MCF 10A (cell line): Measurements from ENCODE around the gene SPRR1A. TPM values are rescaled to one million over a fixed set of nuclear protein-coding genes. Genes with fewer than 3 reads are reported as not detected.

Source experiments
- BruUV-seq: library from RNA; stranded (reverse); fragments of 400-500 nt; replicated peaks from 2 replicates; lab custom pipeline; 2021; lab: Mats Ljungman, UMichigan
- CTCF ChIA-PET: fragments of 300-600 bp; sonication (Branson Sonifier 250); formaldehyde crosslinking; extraction: SDS; loops from one replicate; lab custom pipeline; 2021; ENCODE audit warnings: antibody characterized with exemption, inconsistent platforms; lab: Yijun Ruan, JAX
- POLR2A ChIA-PET: fragments of 300-600, 350-650 bp; sonication (Branson Sonifier 250); formaldehyde crosslinking; extraction: SDS; loops from one replicate; lab custom pipeline; 2020; ENCODE audit warnings: antibody characterized with exemption, inconsistent platforms; lab: Yijun Ruan, JAX
- DNase-seq: peaks from one replicate; pipeline ENCODE4 v3.0.0-alpha.2; 2018; ENCODE audit not compliant: unreplicated experiment
- H3K27ac Mint-ChIP-seq: one replicate; pipeline ENCODE4 v1.8.0; 2022; ENCODE audit warnings: mild to moderate bottlenecking, low read depth, mixed read lengths; ENCODE audit not compliant: unreplicated experiment
- H3K27me3 Mint-ChIP-seq: one replicate; pipeline ENCODE4 v1.8.0; 2022; ENCODE audit warnings: mixed read lengths; ENCODE audit not compliant: insufficient read depth, unreplicated experiment
- H3K36me3 Mint-ChIP-seq: one replicate; pipeline ENCODE4 v1.8.0; 2022; ENCODE audit warnings: mild to moderate bottlenecking, moderate library complexity, mixed read lengths; ENCODE audit not compliant: insufficient read depth, unreplicated experiment
- H3K4me1 Mint-ChIP-seq: one replicate; pipeline ENCODE4 v1.8.0; 2022; ENCODE audit warnings: mixed read lengths; ENCODE audit not compliant: insufficient read depth, unreplicated experiment
- H3K4me3 Mint-ChIP-seq: one replicate; pipeline ENCODE4 v1.8.0; 2022; ENCODE audit warnings: mild to moderate bottlenecking, moderate library complexity, mixed read lengths; ENCODE audit not compliant: unreplicated experiment
- H3K9me3 Mint-ChIP-seq: one replicate; pipeline ENCODE4 v1.8.0; 2022; ENCODE audit warnings: mixed read lengths; ENCODE audit not compliant: unreplicated experiment
- CTCF ChIP-seq: fragments of 200-600 bp; IDR thresholded peaks from one replicate; pipeline ENCODE4 v1.8.0; 2022; ENCODE audit warnings: antibody characterized with exemption, mild to moderate bottlenecking; ENCODE audit not compliant: unreplicated experiment
- intact Hi-C: fragments of 100-400 bp; cut with micrococcal nuclease; formaldehyde crosslinking; loops from 2 replicates; pipeline ENCODE4 v1.14.1; 2022
- total RNA-seq: library from RNA; stranded (reverse); gene quantifications from 2 replicates; pipeline ENCODE4 v1.2.3, GENCODE V29; 2022

SPRR1A gene
- total RNA-seq, 1 experiment from 2014 or later: not detected

DNA sequence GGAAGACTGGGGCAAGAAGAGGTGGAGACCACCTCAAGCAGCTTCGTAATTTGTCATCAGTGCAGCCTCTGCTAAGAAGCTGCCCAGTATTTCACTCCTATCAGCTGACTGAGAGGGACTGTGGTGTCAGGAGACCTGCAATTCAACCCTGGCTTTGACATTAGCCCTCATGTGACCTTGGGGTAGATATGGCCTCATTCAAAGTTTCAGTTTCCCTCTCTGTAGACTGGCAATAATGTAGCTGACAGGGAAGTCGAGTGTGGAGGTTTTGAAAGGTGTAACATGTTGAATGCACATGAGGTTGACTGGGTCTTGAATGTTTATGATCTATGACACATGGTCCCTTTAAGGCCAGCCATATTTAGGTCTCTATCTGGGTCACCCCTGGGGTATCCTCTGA, 15.6 kb upstream of the SPRR1A start:
- no peak for DNase-seq
- peaks cover 21% of the 10 kb centered on the region for H3K4me1 Mint-ChIP-seq
- POLR2A ChIA-PET: interaction anchor here (1.3 to 3.6 kb wide), 4 partner anchors 14 to 36 kb away, joined by 8 to 30 read pairs (median 14); partner anchors contain the start of gene SPRR1A
- no peak overlapping the region for H3K27ac Mint-ChIP-seq
- H3K36me3 Mint-ChIP-seq: no peaks in the 10 kb centered on the region
- CTCF ChIA-PET: interaction anchor here (0.6 to 3.1 kb wide), 8 partner anchors 11 to 223 kb away, joined by 3 to 20 read pairs (median 4); no protein-coding TSS in a partner anchor
- no peak overlapping the region for H3K4me3 Mint-ChIP-seq
- H3K27me3 Mint-ChIP-seq: no peaks in the 10 kb centered on the region
- no TSS peak for BruUV-seq
- no peak for TF ChIP-seq CTCF
- H3K9me3 Mint-ChIP-seq: no peaks in the 10 kb centered on the region
- intact Hi-C loops: no loop called here

DNA sequence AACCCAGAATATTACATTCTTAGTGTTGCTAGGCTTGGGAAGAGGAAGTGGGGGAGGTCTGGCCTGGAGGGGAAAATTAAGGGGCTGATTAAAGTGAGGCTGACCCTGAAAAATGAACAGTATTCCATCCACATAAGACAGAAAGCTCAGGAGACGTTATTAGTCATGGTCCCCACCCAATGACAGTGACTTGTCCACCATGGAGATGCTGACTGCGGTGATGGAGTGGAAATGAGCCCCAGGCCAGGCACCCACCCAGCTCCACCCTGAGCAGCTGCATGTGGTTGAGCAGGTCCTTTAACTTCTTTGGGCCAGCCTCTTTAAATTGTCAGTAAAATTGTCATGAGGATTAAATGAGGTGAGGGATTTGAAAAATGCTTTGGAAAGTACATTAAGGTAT, 14.8 kb upstream of the SPRR1A start:
- ChIA-PET POLR2A (interaction anchor here (0.7 to 3.6 kb wide), 3 partner anchors 12 to 36 kb away, joined by 3 to 15 read pairs (median 8); no protein-coding TSS in a partner anchor), CTCF (interaction anchor here (0.6 to 3.1 kb wide), 5 partner anchors 10 to 222 kb away, joined by 3 to 20 read pairs (median 9); no protein-coding TSS in a partner anchor)
- H3K27ac Mint-ChIP-seq: no peak overlapping the region
- intact Hi-C loops: no loop called here
- BruUV-seq: no TSS peak
- H3K27me3 Mint-ChIP-seq: no peaks in the 10 kb centered on the region
- no peak overlapping the region for H3K4me3 Mint-ChIP-seq
- no peaks in the 10 kb centered on the region for H3K36me3 Mint-ChIP-seq
- H3K9me3 Mint-ChIP-seq: no peaks in the 10 kb centered on the region
- no peak for DNase-seq
- H3K4me1 Mint-ChIP-seq: peaks cover 21% of the 10 kb centered on the region
- TF ChIP-seq CTCF: no peak

GRCh38 chr1:152970495-152970894, 13.4 kb upstream of the SPRR1A start, which contains the start of gene SPRR4:
Gene SPRR4, plus strand, starts transcription at chr1:152970648. Its CDS starts 1,243 bp downstream, at chr1:152971891.
- H3K9me3 Mint-ChIP-seq: no peaks in the 10 kb centered on the region
- no peak for DNase-seq
- peaks cover 21% of the 10 kb centered on the region for H3K4me1 Mint-ChIP-seq
- no peak for TF ChIP-seq CTCF
- H3K4me3 Mint-ChIP-seq: no peak within 1 kb of the TSS
- no peak within 1 kb of the TSS for H3K27ac Mint-ChIP-seq
- no peaks in the 10 kb centered on the region for H3K36me3 Mint-ChIP-seq
- POLR2A ChIA-PET: interaction anchor here (0.8 to 1.2 kb wide), 2 partner anchors 38 to 128 kb away, joined by 3 read pairs; no protein-coding TSS in a partner anchor
- no peaks in the 10 kb centered on the region for H3K27me3 Mint-ChIP-seq
- CTCF ChIA-PET: no interaction called here
- no TSS peak for BruUV-seq
- intact Hi-C loops: no loop called here

DNA sequence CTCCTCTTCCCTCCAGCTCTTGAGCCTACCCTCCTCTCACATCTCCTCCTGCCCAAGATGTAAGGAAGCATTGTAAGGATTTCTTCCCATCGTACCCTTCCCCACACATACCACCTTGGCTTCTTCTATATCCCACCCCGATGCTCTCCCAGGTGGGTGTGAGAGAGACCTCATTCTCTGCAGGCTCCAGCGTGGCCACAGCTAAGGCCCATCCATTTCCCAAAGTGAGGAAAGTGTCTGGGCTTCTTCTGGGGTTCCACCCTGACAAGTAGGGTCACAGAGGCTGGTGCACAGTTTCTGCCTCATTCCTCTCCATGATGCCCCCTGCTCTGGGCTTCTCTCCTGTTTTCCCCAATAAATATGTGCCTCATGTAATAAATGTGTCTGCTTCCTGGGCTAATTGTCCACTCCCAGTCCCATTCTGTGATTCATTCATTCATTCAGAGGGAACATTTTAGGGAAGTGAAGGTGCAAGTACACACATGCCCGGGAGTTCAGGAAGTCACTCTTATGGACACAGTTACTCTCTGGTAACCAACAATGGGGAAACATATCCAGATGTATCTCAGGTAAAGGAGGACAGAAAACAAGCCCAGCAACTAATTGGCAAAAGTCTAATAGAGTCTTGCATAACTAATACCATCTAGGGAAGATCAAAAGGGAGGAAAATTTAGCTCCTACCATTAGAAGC, 11.5 kb upstream of the SPRR1A start:
- intact Hi-C loops: no loop called here
- H3K27ac Mint-ChIP-seq: peak overlapping the region; percentile 1
- POLR2A ChIA-PET: interaction anchor here (0.6 to 1.9 kb wide), 5 partner anchors 8 to 40 kb away, joined by 3 to 9 read pairs (median 3); no protein-coding TSS in a partner anchor
- H3K36me3 Mint-ChIP-seq: no peaks in the 10 kb centered on the region
- H3K4me1 Mint-ChIP-seq: peaks cover 14% of the 10 kb centered on the region
- BruUV-seq: no TSS peak
- CTCF ChIA-PET: interaction anchor here (0.6 kb wide), 1 partner anchor 189 kb away, joined by 3 read pairs; no protein-coding TSS in a partner anchor
- H3K9me3 Mint-ChIP-seq: no peaks in the 10 kb centered on the region
- peak; percentile 70 for DNase-seq
- H3K4me3 Mint-ChIP-seq: no peak overlapping the region
- no peak for TF ChIP-seq CTCF
- no peaks in the 10 kb centered on the region for H3K27me3 Mint-ChIP-seq
